Neutrophil (primary cell): ENCODE measurements around the gene MRPL45.

ENCODE experiments used
- H3K27ac ChIP-seq: fragments of 200-600 bp; sonication (generic); 2 replicates; pipeline ENCODE4 v1.5.1; 2016; ENCODE audit warnings: mild to moderate bottlenecking, moderate library complexity
- H3K27me3 ChIP-seq: fragments of 200-600 bp; sonication (generic); 2 replicates; pipeline ENCODE4 v1.6.0; 2016; ENCODE audit warnings: mild to moderate bottlenecking
- H3K36me3 ChIP-seq: fragments of 200-600 bp; sonication (generic); 2 replicates; pipeline ENCODE4 v1.5.1; 2017
- H3K4me1 ChIP-seq, 2 experiments: fragments of 200-600 bp in 1 of 2; sonication (generic) in 1 of 2; 1 replicate in 1 of 2; 2 replicates in 1 of 2; pipeline versions ENCODE4 v1.5.1 to v1.6.1; 2013 to 2016; ENCODE audit warnings: low read depth in 1 of 2, low read length in 1 of 2, mild to moderate bottlenecking in 1 of 2, moderate library complexity in 1 of 2; ENCODE audit not compliant: control insufficient read depth in 1 of 2, insufficient read depth in 1 of 2
- H3K4me3 ChIP-seq, 2 experiments: fragments of 200-600 bp in 1 of 2; sonication (generic) in 1 of 2; 1 replicate in 1 of 2; 2 replicates in 1 of 2; pipeline ENCODE4 v1.5.1; 2013 to 2016; ENCODE audit warnings: low read depth in 1 of 2, low read length in 1 of 2, mild to moderate bottlenecking in 1 of 2, moderate library complexity in 1 of 2
- H3K9me3 ChIP-seq: fragments of 200-600 bp; sonication (generic); 2 replicates; pipeline ENCODE4 v1.5.1; 2016
- CTCF ChIP-seq: fragments of 200-600 bp; sonication (generic); IDR thresholded peaks from 2 replicates; pipeline ENCODE4 v1.5.1; 2016; ENCODE audit warnings: antibody characterized with exemption

The MRPL45 gene

GRCh38 chr17:38358586-38359513, 61.9 kb downstream of the MRPL45 start:
- no peak for TF ChIP-seq CTCF
- Histone ChIP-seq H3K4me1 (no peaks in the 10 kb centered on the region), H3K36me3 (no peaks in the 10 kb centered on the region), H3K4me3 (no peak overlapping the region), H3K27ac (no peak overlapping the region), H3K9me3 (no peaks in the 10 kb centered on the region), H3K27me3 (no peaks in the 10 kb centered on the region)

GRCh38 chr17:38361694-38362465, 64.9 kb downstream of the MRPL45 start:
- Histone ChIP-seq H3K27me3 (no peaks in the 10 kb centered on the region), H3K36me3 (peaks cover 8% of the 10 kb centered on the region), H3K4me3 (no peak overlapping the region), H3K27ac (no peak overlapping the region), H3K4me1 (no peaks in the 10 kb centered on the region), H3K9me3 (no peaks in the 10 kb centered on the region)
- TF ChIP-seq CTCF, result no peak

GRCh38 chr17:38363016-38363415, 66.0 kb downstream of the MRPL45 start:
- Histone ChIP-seq H3K27me3 (no peaks in the 10 kb centered on the region), H3K4me3 (no peak overlapping the region), H3K27ac (no peak overlapping the region), H3K4me1 (no peaks in the 10 kb centered on the region), H3K9me3 (no peaks in the 10 kb centered on the region), H3K36me3 (peaks cover 15% of the 10 kb centered on the region)
- no peak for TF ChIP-seq CTCF

GRCh38 chr17:38364741-38365140, 67.8 kb downstream of the MRPL45 start:
- Histone ChIP-seq H3K27me3 (no peaks in the 10 kb centered on the region), H3K4me1 (no peaks in the 10 kb centered on the region), H3K36me3 (peaks cover 17% of the 10 kb centered on the region), H3K4me3 (no peak overlapping the region), H3K9me3 (no peaks in the 10 kb centered on the region), H3K27ac (no peak overlapping the region)
- no peak for TF ChIP-seq CTCF

GRCh38 chr17:38369124-38369886, 72.3 kb downstream of the MRPL45 start:
- H3K27me3 ChIP-seq, result no peaks in the 10 kb centered on the region
- H3K36me3 ChIP-seq, result peaks cover 22% of the 10 kb centered on the region
- H3K4me1 ChIP-seq, result no peaks in the 10 kb centered on the region
- no peaks in the 10 kb centered on the region for H3K9me3 ChIP-seq
- H3K4me3 ChIP-seq, result no peak overlapping the region
- H3K27ac ChIP-seq, result no peak overlapping the region
- TF ChIP-seq CTCF, result no peak
